ENCODE measurements around the gene WDR88. TPM values are rescaled to one million over a fixed set of nuclear protein-coding genes. Genes with fewer than 3 reads are reported as not detected.
"Not testable (repeated sequence)": the region's sequence is repeated elsewhere in the genome, so short reads cannot be mapped to it uniquely, and the experiment has no call there.

Gene WDR88
- total RNA-seq, 1 donor from 2014 or later: 0.38 TPM

- ATAC-seq (ENCODE audit: poor library complexity) (no peak), DNase-seq (no peak)
- intact Hi-C loops (cut with DNase I): loop anchor here (10.0 kb wide), 1 partner anchor 150 kb away; the partner anchor contains the start of genes CEP89 and FAAP24
Measured at GRCh38 chr19:33124207-33125098, 7.5 kb upstream of the WDR88 start.

GRCh38 chr19:33125929-33126388 is 6.0 kb upstream of the WDR88 start:
- intact Hi-C loops (cut with DNase I): loop anchor here (10.0 kb wide), 1 partner anchor 151 kb away; the partner anchor contains the start of genes CEP89 and FAAP24
- DNase-seq: no peak
- ATAC-seq (ENCODE audit: poor library complexity): peak; percentile 89

DNA sequence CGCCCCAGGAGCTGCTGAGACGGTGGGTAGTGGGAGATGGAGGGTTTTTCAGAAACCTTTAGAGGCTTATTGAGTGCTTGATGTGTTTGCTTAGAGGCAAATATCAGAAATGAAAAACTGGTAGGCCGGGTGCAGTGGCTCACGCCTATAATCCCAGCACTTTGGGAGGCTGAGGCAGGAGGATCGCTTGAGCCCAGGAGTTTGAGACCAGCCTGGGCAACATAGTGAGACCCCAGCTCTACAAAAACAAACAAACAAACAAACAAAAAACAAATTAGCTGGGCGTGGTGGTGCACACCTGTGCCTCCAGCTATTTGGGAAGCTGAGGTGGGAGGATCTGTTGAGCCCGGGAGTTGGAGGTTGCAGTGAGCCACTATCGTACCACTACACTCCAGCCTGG is 5.2 kb upstream of the WDR88 start:
- intact Hi-C loops (cut with DNase I): loop anchor here (10.0 kb wide), 1 partner anchor 152 kb away; the partner anchor contains the start of genes CEP89 and FAAP24
- DNase-seq; ATAC-seq (ENCODE audit: poor library complexity): not testable (repeated sequence)

DNA sequence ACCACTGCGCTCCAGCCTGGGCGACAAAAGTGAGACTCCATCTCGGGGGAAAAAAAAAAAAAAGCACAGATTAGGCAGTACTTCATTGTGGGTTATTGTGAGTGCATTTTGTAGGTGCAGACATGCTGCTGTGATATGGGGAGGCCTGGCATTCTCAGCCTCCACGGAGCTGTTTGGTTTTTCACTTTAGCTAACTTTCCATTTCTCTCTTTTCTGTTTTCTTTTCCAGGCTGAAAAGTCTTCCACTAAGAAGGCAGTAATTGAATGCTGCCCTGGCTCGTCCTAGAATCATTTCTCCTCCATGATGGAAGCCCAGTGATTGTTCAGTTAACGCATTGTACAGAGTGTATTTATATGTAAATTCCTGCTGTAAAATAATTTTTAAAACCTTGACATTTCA is 2.0 kb upstream of the WDR88 start:
- intact Hi-C loops (cut with DNase I): loop anchor here (10.0 kb wide), 1 partner anchor 155 kb away; the partner anchor contains the start of genes CEP89 and FAAP24
- ATAC-seq (ENCODE audit: poor library complexity): no peak
- no peak for DNase-seq

GRCh38 chr19:33130433-33130832 is 1.5 kb upstream of the WDR88 start:
- DNase-seq (no peak), ATAC-seq (ENCODE audit: poor library complexity) (no peak)
- intact Hi-C loops (cut with DNase I): no loop called here

- DNase-seq (no peak), ATAC-seq (ENCODE audit: poor library complexity) (no peak)
- intact Hi-C loops (cut with DNase I): no loop called here
Measured at GRCh38 chr19:33132425-33132824, 511 bp downstream of the WDR88 start.

GRCh38 chr19:33133438-33134031 is 1.6 kb downstream of the WDR88 start:
- intact Hi-C loops (cut with DNase I): no loop called here
- ATAC-seq (ENCODE audit: poor library complexity) (no peak), DNase-seq (no peak)

- no peak for DNase-seq
- ATAC-seq (ENCODE audit: poor library complexity): no peak
- intact Hi-C loops (cut with DNase I): no loop called here
Measured at GRCh38 chr19:33134571-33135041, 2.7 kb downstream of the WDR88 start.

DNA sequence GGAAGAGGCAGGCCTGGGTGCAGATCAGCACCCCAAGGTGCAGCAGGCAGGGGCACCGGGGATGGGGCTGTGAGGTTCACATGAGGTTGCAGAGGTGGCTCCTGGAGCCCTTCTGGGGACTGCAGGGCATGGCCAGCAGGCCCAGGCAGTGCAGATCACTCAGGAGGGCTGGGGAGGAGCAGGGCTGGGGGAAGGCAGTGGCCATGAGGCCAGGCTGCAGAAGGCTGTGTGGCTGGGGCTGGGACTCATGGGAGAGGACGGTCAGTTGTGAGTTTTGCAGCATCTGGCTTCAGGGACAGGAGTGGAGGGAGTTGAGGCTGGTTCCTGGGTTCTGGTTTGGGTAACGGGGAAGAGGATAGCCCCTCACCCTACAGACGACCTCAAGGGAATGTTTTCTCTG is 7.3 kb downstream of the WDR88 start:
- no peak for ATAC-seq (ENCODE audit: poor library complexity)
- intact Hi-C loops (cut with DNase I): no loop called here
- DNase-seq: no peak

DNA sequence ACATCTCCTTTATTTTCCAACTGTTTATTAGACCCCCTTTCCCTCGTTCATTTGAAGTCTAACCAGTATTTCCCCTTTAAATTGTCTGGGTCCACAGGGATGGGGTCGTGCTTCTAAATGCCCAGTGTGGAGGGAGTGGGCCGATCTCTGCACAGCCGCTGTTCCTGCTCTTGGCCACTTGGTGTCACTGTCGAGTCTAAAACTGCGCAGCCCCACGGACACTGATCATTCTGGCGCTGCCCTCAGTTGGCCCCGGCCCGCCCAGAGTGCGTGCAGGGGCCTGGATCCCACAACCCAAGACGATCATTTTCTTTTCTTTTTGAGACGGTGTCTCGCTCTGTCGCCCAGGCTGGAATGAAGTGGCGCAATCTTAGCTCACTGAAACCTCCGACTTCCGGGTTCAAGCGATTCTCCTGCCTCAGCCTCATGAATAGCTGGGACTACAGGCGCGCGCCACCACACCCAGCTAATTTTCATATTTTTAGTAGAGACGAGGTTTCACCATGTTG is 12.0 kb downstream of the WDR88 start:
- intact Hi-C loops (cut with DNase I): loop anchor here (5.0 kb wide), 1 partner anchor 38 kb away; no protein-coding TSS in a partner anchor

GRCh38 chr19:33146209-33146608 is 14.3 kb downstream of the WDR88 start:
- DNase-seq: no peak
- intact Hi-C loops (cut with DNase I): no loop called here
- no peak for ATAC-seq (ENCODE audit: poor library complexity)

More for the DNA sequence above, 12.0 kb downstream of the WDR88 start:
- ATAC-seq (ENCODE audit: poor library complexity) (peak; percentile 98), DNase-seq (peak; percentile 75)

GRCh38 chr19:33147538-33147937 is 15.6 kb downstream of the WDR88 start:
- DNase-seq (no peak), ATAC-seq (ENCODE audit: poor library complexity) (no peak)
- intact Hi-C loops (cut with DNase I): no loop called here

GRCh38 chr19:33150852-33151518 is 19.1 kb downstream of the WDR88 start:
- DNase-seq (no peak), ATAC-seq (ENCODE audit: poor library complexity) (no peak)
- intact Hi-C loops (cut with DNase I): no loop called here

- no peak for ATAC-seq (ENCODE audit: poor library complexity)
- intact Hi-C loops (cut with DNase I): no loop called here
- DNase-seq: no peak
Measured at GRCh38 chr19:33152176-33152575, 20.3 kb downstream of the WDR88 start.

GRCh38 chr19:33152625-33153024 is 20.7 kb downstream of the WDR88 start:
- DNase-seq; intact Hi-C loops (cut with DNase I); ATAC-seq (ENCODE audit: poor library complexity): not testable (repeated sequence)

DNA sequence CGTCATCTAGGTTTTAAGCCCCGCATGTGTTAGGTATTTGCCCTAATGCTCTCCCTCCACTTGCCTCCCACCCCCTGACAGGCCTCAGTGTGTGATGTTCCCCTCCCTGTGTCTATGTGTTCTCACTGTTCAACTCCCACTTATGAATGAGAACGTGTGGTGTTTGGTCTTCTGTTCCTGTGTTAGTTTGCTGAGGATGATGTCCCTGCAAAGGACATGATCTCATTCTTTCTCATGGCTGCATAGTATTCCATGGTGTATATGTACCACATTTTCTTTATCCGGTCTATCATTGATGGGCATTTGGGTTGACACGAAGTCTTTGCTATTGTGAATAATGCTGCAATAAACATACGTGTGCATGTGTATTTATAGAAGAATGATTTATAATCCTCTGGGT is 22.4 kb downstream of the WDR88 start:
- intact Hi-C loops (cut with DNase I); ATAC-seq (ENCODE audit: poor library complexity): not testable (repeated sequence)

GRCh38 chr19:33156334-33156733 is 24.4 kb downstream of the WDR88 start:
- intact Hi-C loops (cut with DNase I): no loop called here
- peak; percentile 31 for ATAC-seq (ENCODE audit: poor library complexity)
- DNase-seq: no peak

More for the DNA sequence above, 22.4 kb downstream of the WDR88 start:
- not testable (repeated sequence) for DNase-seq

- ATAC-seq (ENCODE audit: poor library complexity) (no peak), DNase-seq (no peak)
- intact Hi-C loops (cut with DNase I): no loop called here
Measured at GRCh38 chr19:33157906-33158305, 26.0 kb downstream of the WDR88 start.

DNA sequence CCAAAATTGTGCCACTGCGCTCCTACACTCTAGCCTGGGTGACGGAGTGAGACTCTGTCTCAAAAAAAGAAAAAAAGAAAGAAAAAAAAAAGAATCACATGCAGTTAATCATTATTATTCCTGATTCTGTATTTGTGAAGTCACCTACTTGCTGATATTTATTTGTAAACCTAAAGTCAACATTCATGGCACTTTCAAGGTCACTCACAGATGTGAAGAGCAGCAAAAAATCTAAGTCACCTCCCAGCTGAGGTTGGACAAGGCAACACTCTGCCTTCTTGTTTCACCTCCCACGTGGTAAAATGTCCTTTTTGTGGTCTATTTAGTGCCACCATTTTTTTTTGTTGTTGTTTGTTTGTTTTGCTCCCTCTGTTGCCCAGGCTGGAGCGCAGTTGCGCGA is 26.5 kb downstream of the WDR88 start:
- ATAC-seq (ENCODE audit: poor library complexity) (no peak), DNase-seq (no peak)
- intact Hi-C loops (cut with DNase I): no loop called here

Measured in Right ventricle myocardium superior (tissue), 1 donor.